Measurements from ENCODE around the gene WTAP. TPM values are rescaled to one million over a fixed set of nuclear protein-coding genes. Genes with fewer than 3 reads are reported as not detected.
"Not testable (repeated sequence)": the region's sequence is repeated elsewhere in the genome, so short reads cannot be mapped to it uniquely, and the experiment has no call there.

Gene WTAP
- polyA plus RNA-seq (ENCODE audit: insufficient read length in 3 of 3): 100 to 1,000 TPM; 136 to 145 (median 138) TPM

DNA sequence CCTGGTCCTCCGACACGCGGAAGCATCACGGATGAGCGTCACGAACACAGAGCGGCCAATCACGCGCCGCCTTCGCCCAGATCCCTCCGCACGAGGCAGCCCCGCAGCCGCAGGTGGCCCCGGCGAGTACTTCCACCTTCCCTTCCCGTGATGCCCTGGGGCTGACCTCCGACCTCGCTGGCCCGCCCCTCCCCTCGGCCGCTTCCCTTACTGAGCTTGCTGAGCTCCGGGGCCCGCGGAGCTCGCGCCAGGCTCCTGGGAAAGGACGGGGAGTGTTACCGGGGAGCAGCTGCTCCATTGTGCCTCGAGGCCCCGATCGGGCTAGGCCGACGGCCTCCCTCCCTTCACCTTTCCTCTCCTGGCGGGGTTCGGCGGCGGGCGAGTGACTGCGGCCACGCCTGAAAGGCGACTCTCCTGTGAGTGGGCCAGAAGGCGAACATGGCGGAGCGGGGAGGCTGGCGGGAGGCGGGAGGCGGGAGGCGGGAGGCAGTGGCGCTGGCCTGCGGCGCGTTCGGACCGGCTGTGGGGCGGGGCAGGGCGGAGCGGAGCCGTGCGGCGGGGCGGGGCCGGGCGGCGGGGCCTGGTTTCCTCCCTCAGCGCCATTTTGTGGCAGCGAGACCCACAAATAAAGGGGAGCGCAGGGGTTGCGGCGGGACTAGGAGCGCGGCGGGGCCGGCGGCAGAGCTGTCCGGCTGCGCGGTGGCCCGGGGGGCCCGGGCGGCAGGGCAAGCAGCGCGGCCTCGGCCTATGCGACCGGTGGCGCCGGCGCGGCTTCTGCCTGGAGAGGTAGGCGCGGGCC lies at the start of gene WTAP:
Gene WTAP (plus strand): TSS at position 589 of the 799 bp plus-strand sequence. CDS start 8,760 bp downstream, outside the sequence.
- peak; percentile 82 to 90 (median 87) for DNase-seq (ENCODE audit: low read depth in 3 of 3, low spot score in 2 of 3)

- DNase-seq (ENCODE audit: low read depth in 3 of 3, low spot score in 2 of 3): no peak
These were observed 49.7 kb upstream of the WTAP start for GRCh38 chr6:159677506-159678165.

- DNase-seq (ENCODE audit: low read depth in 3 of 3, low spot score in 2 of 3): no peak
These were observed 48.7 kb upstream of the WTAP start for GRCh38 chr6:159678574-159678973.

GRCh38 chr6:159679091-159680077 lies 47.9 kb upstream of the WTAP start:
- DNase-seq (ENCODE audit: low read depth in 3 of 3, low spot score in 2 of 3): no peak

DNA sequence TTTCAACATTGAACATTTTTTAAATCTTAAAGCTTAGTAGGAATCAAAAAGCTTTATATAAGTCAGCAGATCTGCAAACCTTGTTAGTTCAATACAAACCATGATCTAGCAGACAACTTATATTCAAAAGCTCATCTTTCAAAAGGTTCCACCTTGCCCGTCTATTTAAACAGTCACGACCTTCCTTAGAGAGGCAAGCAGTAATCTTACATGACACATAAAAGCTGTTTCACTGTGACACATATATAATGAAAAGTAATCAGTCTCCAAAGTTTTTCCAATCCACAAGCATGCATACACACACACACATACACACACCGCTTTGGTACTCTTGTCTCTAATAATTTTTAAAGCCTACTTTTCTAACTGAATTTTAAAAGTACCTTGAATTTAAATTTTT lies 47.2 kb upstream of the WTAP start:
- no peak for DNase-seq (ENCODE audit: low read depth in 3 of 3, low spot score in 2 of 3)

- DNase-seq (ENCODE audit: low read depth in 3 of 3, low spot score in 2 of 3): no peak
These were observed 46.0 kb upstream of the WTAP start for GRCh38 chr6:159681191-159681880.

DNA sequence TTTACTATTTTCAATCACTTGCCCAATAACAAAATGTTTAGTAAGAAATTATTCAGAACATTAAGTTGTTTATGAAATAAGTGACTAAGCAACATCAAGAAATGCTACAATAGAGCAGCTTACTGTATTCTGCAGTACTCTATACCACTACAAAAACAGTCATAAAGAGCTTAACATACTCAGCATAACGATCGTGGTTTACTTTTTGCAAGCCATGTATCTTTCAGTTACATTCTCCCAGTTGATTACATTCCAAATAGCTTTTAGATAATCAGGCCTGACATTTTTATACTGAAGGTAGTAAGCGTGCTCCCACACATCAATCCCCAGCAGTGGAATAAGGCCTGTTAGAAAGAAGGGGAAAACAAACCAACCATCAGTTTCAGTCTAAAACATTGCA lies 45.0 kb upstream of the WTAP start:
- no peak for DNase-seq (ENCODE audit: low read depth in 3 of 3, low spot score in 2 of 3)

DNA sequence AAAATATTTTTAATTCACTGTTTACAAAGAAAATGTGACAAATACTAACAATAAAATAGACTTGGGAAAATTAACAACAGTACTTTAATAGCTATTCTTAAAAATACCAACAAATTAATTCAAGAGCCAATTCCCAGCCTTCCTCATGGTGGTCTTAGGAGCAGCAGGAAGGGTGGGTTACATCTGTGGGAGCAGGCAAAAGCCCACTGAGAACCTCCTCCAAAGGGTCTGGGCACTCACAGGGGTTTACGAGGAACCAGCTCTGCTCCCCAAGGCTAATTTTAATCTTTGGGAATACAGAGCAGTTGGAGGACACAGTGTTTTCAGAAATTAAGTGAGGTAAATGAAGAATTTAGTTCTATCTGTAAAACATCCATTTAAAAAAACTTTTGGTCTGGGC lies 44.5 kb upstream of the WTAP start:
- no peak for DNase-seq (ENCODE audit: low read depth in 3 of 3, low spot score in 2 of 3)

DNA sequence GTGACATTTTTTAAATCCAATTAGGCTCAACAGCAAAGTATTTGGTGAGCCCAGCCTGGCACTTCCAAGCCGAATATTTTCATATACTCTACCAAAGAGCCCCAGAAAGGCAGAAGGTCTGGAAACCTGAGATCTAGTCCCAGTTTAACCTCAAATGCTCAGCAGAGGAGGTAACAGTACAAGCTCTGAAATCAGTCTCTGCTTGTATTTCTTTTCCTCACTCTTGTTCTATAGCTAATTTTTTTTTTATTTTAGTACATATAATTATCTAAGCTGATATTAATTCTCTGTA lies 43.3 kb upstream of the WTAP start:
- DNase-seq (ENCODE audit: low read depth in 3 of 3, low spot score in 2 of 3): no peak

GRCh38 chr6:159686040-159686439 lies 41.3 kb upstream of the WTAP start:
- no peak for DNase-seq (ENCODE audit: low read depth in 3 of 3, low spot score in 2 of 3)

DNA sequence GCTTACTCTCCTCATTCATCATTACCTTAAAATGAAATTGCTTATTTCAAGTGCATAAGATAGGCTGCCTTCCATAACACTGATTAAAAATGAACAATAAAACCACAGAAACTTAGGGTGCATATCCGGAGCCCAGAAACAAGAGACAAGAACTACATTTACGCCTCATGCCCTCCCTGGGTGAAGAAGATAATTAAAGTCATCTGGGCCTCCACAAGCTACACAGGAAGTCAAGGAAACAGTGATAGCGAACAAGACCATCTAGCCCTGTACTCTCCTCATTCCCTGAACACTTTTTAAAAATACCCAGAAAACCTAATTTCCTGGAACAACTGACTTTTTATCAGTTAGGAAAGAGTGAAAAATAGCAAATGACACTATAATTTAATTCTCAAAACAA lies 40.6 kb upstream of the WTAP start:
- no peak for DNase-seq (ENCODE audit: low read depth in 3 of 3, low spot score in 2 of 3)

DNA sequence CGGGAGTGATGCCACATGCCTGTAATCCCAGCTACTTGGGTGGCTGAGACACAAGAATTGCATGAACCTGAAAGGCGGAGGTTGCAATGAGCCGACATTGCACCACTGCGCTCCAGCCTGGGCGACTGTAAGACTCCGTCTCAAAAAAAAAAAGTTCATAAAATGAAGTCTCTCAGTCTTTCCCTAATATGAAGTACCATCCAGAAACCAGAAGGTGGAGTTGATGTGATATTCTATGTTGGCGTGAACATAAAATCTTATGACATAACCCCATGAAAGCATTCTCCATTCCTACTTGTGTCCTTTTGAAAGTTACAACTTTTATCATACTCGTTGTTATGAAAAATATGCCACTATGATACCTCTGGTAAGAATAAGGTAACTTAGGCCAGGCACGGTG lies 40.0 kb upstream of the WTAP start:
- DNase-seq (ENCODE audit: low read depth in 3 of 3, low spot score in 2 of 3): no peak

GRCh38 chr6:159688266-159688905 lies 38.9 kb upstream of the WTAP start:
- no peak for DNase-seq (ENCODE audit: low read depth in 3 of 3, low spot score in 2 of 3)

DNA sequence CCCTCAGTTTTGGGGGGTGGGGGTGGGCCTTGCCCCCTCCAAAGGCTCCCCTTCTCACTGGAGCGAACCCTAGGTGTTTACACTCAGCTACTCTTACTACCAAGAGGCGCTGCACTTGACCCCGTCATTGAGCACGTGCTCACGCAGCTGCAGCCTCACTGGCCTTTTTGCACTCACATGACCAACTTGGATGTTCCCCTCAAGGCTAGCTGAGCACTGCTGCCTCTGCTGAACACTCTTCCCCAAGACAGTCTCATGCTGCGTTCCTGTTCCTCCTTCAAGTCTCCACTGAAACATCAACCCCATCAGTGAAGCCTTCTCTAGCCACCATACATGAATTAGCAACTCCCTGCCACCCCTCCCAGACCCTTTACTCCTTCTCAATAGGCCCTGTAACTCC lies 38.3 kb upstream of the WTAP start:
- DNase-seq (ENCODE audit: low read depth in 3 of 3, low spot score in 2 of 3): no peak

DNA sequence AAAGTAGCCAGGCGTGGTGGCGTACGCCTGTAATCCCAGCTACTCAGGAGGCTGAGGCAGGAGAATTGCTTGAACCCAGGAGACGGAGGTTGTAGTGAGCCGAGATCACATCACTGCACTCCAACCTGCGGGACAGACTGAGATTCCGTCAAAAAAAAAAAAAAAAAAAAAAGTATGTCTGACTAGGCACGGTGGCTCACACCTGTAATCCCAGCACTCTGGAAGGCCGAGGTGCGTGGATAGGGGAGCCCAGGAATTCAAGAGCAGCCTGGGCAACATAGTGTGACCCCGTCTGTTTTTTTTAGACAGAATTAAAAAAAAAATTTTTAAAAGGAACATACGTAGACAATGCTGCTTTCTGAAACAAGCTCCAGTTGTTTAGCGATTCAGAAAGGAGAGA lies 37.2 kb upstream of the WTAP start:
- not testable (repeated sequence) for DNase-seq (ENCODE audit: low read depth in 3 of 3, low spot score in 2 of 3)

GRCh38 chr6:159691133-159691962 lies 36.0 kb upstream of the WTAP start:
- DNase-seq (ENCODE audit: low read depth in 3 of 3, low spot score in 2 of 3): peak in 1 of 3 donors; percentile 50

GRCh38 chr6:159691963-159692287 lies 35.4 kb upstream of the WTAP start:
- DNase-seq (ENCODE audit: low read depth in 3 of 3, low spot score in 2 of 3): no peak

DNA sequence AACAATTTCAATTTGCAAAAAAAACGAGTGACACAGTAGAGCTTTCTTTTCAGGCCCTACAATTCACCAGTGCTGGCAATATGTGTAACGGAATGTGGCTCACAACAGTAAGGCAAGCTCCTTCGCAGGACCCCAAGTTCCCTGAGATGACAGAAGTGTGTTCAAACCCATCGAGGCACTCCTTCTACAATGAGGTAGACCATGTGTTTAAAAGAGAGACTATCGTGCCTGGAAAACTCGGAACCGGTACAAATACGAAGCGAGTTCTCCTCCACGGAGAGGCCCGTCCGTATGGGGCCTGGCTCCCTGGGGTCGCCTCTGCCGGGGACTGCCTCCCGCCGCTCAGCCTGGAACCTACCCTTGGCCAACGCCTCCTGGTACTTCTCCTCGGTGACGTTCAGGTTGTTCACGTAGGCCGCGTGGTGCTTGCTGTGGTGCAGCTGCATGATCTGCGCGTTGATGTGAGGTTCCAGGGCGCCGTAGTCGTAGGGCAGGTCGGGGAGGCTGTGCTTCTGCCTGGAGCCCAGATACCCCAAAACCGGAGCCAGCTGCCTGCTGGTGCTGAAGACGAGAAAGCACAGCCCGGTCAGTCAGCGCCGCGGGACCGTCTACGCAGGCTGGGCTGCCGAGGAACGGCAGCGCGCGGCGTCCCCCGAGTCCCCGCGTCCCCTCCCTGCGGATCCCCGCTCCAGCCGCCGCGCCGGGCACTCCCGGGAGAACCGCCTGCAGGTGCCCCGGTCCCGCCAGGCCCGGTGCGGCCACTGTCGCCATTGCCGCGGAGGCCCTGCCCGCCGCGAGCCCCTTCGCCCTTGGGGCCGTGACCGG lies 34.8 kb upstream of the WTAP start:
- DNase-seq (ENCODE audit: low read depth in 3 of 3, low spot score in 2 of 3): peak in 1 of 3 donors; percentile 24

Data from right renal cortex interstitium (tissue), 3 donors.